Left ventricle myocardium superior (tissue), 1 donor: Measurements from ENCODE around the gene CCNL2. TPM values are rescaled to one million over a fixed set of nuclear protein-coding genes. Genes with fewer than 3 reads are reported as not detected.
A peak's percentile ranks its signal among the peaks of the same experiment; 100 is the strongest.
"Not testable (repeated sequence)": the region's sequence is repeated elsewhere in the genome, so short reads cannot be mapped to it uniquely, and the experiment has no call there.

Source experiments
- ATAC-seq: fragments of 200-7000 bp; cut with Tn5 transposase; one replicate; pipeline ENCODE4 v1.9.1; 2020; ENCODE audit warnings: mild to moderate bottlenecking, moderate library complexity
- DNase-seq: peaks from one replicate; pipeline ENCODE4 v3.0.0-alpha.2; 2020
- intact Hi-C: fragments of 100-400 bp; cut with micrococcal nuclease; formaldehyde crosslinking; loops from one replicate; pipeline ENCODE4 v1.11.0; 2022
- total RNA-seq: library from RNA; stranded (reverse); fragmentation: NEBNext Ultra II Directional; extraction: Animal tissue kit (Norgen Biotek cat#: 25700); gene quantifications from one replicate; pipeline ENCODE4 v1.2.1, GENCODE V29; 2021
- donor health status: DM: no; HTN: yes; CAD: no; lungs with severe emphysema.

The CCNL2 gene
- total RNA-seq, 1 donor from 2014 or later: 61.0 TPM

- DNase-seq, intact Hi-C loops, ATAC-seq: not testable (repeated sequence)
These were observed 3.8 kb upstream of the CCNL2 start for GRCh38 chr1:1402901-1403392.

DNA sequence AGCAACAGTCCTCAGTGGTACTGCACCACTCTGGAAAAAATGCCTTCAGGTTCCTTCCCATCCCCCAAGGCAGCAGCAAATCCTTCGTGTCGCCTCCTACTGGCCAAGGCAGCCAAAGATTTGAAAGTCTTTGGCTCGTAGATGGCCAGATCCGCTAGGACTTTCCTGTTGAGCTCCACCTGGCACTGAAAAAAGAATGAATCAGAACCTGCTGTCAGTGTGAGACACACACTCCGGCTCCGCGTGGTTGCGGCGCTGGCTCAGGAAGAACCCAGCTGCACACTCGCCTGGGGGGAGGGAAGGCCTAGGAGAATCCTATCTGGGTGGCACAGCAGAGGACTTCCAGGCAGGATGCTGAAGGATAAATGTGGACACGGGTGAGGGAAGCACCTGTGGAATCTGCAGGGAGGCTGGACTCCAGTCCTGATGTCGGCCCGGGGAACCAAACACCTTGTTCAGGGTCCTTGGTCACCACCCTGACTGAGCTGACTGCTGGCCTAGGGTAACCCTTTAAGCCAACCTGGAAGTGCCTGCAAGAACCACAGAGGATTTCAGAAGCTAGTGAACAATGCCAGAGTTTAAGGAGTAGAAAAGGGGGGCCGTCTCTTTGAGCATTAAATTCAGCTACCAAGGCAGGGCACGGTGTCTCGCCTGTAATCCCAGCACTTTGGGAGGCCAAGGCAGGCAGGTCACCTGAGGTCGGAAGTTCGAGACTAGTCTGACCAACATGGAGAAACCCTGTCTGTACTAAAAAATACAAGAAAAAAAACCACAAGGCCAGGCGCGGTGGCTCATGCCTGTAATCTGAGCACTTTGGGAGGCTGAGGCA lies 3.2 kb upstream of the CCNL2 start:
- DNase-seq (no peak), ATAC-seq (no peak)
- intact Hi-C loops: no loop called here

GRCh38 chr1:1401457-1402010 lies 2.4 kb upstream of the CCNL2 start:
- intact Hi-C loops: no loop called here
- ATAC-seq (no peak), DNase-seq (no peak)

- intact Hi-C loops: no loop called here
- DNase-seq: no peak
These were observed 1.7 kb upstream of the CCNL2 start for GRCh38 chr1:1400576-1401456.

DNA sequence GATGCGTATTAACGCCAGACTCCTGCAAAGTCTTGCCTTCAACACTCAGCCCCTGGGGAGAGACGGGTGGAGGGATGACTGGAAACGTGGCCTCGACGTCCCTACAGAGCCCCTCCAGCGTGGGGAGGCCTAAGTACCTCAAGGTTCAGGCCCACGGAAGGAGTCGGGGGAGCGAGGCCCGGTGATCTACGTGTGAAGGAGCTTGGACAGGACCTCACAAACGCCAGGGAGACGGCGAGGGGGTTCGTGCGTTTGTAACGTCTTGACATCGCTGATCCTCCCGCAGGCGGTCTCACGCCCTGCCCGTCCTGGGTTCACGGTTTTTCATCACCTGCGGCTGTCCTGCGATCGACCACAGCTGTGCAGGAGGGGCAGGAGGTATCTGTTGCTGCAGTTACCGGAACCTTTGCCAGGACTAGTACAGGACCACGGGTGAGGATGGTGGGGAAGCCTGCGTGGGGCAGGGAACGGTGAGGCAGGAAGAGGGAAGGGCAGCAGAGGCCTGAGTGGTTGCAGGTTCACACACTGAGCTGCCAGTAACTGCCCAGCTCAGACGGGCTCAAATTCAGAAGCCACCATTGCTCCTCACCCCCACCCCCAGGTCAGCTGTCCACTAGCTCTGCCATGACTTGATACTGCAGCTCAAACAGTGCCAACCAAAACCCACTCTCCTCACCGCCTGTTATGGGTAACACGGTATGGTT lies 889 bp upstream of the CCNL2 start:
- intact Hi-C loops: no loop called here
- ATAC-seq (no peak), DNase-seq (no peak)

More at GRCh38 chr1:1400576-1401456, 1.7 kb upstream of the CCNL2 start:
- no peak for ATAC-seq

DNA sequence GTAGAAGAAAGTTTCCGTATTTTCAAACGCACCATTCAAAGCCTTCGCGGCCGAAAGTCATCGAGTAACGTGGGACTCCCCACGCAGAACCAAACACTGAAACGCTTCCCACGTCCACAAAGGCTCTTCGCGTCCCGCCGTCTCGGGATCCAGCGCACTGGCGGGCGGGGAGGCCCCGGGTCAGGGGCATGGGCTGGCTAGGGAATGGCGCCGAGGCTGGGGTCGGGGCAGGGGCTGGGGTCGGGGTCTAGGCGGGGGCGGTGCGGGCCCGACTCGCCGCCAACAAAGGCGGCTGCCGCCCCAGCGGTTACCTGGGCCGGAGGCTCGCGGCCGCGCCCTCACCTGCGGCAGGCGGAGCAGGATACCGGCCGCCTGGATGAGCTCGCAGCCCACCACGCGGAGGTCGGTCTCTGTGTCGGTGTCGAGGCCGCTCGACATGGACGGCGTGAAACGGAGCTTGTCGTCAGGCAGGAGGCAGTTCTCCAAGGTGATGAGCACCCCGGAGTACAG lies 403 bp downstream of the CCNL2 start:
- peak; percentile 1 for ATAC-seq
- DNase-seq: no peak

DNA sequence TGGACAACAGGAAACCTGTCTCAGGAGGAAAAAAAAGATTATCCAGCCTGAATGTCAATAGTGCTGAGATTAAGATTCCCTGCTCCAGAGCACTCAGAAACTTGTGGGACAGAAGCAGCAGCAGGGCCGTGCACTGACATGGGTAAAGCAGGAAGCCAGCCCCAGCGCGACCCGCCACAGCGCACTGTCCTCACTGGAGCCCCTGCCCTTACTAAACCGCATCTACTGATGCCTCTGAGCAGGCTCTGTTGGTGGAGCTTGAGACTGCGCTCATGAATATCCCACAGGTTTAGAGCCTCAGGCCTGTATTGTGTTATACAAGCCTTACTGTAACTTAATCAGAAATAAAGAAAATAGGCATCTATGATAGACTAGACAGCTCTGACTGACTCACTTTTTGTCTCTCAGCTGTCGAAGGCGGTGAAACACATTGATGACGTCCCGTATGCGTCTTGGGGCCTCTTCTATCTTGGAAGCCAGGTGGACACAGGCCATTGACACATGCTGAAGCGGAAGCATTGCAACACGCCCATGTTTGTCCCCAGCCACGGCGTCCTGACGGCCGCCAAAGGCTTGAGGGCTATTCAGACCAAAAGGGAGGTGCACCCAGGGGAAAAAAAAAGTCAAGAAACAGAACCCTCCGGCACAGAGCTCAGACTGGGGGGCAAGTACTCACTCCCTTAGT lies 1.2 kb downstream of the CCNL2 start:
- ATAC-seq (no peak), DNase-seq (no peak)
- intact Hi-C loops: no loop called here

More for the DNA sequence above, 403 bp downstream of the CCNL2 start:
- intact Hi-C loops: no loop called here

GRCh38 chr1:1395166-1395565 lies 4.0 kb downstream of the CCNL2 start:
- DNase-seq: no peak
- intact Hi-C loops: no loop called here
- ATAC-seq: peak; percentile 9

DNA sequence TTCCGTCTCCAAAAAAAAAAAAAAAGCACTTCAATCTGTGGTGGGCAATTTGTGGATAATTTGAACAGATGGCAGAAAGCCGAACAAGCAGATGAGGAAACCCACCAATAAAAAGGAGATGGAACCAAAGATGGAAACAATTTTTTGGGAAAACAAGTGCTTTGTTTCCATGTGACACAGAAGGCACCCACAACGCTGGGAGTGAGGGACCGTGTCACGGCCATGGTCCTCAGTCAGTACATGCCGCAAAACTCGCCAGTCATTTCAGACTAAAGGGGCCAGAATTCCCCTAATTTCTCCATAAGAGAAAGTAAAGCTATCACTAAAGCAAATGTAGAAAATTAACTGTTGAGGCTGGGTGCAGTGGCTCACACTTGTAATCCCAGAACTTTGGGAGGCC lies 5.0 kb downstream of the CCNL2 start:
- ATAC-seq: no peak
- DNase-seq: no peak

GRCh38 chr1:1393428-1393827 lies 5.7 kb downstream of the CCNL2 start:
- DNase-seq (peak; percentile 15), ATAC-seq (no peak)
- intact Hi-C loops: no loop called here

More for the DNA sequence above, 5.0 kb downstream of the CCNL2 start:
- intact Hi-C loops: no loop called here

DNA sequence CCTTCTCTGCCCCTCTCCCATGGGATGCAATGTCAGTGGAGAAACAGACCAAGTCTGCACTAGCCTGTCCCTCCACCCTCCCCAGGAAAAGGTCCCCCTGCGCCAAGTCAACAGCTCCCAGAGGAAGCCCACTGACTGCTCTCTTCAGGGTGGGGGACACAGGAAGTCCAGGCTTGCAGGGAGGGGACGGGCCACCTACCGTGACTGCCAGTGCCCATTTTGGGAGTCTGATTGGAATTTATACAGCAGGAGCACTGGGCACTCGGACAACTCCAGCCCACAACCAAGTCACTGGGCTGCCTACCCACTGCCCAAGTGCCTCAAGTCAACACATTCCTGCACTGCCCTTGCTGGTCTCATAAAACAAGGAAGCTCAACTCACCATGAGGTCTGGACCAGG lies 6.1 kb downstream of the CCNL2 start:
- ATAC-seq (no peak), DNase-seq (peak; percentile 22)
- intact Hi-C loops: no loop called here

DNA sequence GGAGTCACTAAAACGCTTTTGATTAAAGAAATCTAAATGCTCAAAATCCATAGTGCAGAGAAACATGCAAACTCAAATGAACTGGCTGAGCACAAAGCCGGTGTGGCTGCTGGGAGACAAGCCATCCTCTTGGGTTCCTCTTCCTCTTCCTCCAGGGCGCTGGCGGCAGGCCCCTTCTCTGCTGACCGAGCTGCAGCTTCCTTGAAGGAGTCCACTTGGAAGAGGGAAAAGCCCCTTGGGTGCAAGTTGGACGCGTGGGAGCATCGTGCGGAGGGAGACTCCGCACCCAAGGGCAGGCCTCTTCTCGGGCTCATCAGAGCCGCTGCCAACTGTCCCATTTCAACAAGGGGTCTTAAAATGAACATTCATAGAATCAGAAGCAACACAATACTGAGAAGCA lies 7.9 kb downstream of the CCNL2 start:
- DNase-seq (peak; percentile 29), ATAC-seq (no peak)
- intact Hi-C loops: no loop called here

GRCh38 chr1:1390675-1391074 lies 8.5 kb downstream of the CCNL2 start:
- ATAC-seq (no peak), DNase-seq (peak; percentile 16)
- intact Hi-C loops: no loop called here

- ATAC-seq: no peak
- DNase-seq: no peak
- intact Hi-C loops: no loop called here
These were observed 11.1 kb downstream of the CCNL2 start for GRCh38 chr1:1388078-1388472.

DNA sequence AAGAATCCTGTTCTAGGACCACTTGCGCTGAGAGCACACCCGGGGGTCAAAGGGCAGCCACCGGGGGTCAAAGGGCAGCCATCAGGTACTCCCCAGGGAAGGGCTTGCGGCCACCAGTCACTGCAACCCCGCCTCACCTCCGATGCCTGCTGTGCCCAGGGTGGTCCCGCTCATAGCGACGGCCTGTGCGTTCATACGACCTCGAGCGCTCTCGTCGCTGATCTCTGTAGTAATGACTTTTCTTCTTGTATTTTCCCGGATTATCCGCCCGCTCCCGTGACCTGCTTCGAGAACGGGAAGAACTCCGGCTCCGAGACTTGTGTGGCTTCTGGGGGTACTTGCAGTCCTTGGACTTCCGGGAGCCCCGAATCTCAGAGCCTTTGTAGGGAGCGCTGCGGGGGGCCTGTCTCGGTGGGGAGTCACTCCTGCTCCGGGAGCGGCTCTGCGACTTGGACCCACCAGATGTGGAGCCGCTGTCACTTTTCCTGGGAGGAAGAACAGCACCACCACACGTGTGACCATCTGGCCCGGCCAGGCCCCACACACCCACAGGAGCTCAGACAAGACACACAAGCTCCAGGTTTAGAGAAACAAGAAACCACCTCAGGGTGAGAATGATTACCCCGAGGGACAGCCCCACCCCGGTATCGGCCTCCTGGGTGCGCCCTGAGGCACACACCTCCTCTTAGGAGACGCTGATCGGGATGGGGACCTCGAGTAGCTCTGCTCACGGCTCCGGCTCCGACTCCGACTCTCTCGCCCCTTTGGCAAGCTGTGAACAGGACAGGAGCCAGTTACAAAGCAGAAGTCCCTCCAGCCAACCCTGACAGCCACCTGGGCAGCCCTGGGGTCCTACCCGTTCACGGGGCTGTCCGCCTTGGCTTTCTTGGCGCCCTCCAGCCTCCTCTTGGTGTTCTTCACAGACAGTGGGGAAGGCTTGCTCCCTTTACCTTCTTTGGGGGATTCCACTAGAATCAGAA lies 11.7 kb downstream of the CCNL2 start:
- ATAC-seq (no peak), DNase-seq (peak; percentile 13)
- intact Hi-C loops: no loop called here

DNA sequence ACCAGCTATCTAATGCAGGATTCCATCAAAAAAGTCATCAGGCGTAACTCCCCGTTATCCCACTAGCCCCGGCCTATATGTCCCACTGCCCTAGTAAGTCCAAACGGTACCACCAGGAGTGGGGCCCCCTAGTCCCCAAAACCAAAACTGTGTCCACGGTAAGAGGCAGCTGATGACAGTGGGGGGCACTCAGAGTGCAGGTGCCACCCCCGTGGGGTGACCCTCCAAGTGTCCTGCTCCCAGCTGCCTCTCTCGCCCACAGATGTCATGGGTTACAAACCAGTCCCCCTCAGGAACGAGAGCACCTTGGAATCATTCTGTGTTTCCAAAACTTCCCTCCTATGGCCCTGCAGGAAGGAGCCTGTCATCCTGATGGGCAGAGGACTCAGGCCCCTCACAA lies 13.2 kb downstream of the CCNL2 start:
- ATAC-seq (no peak), DNase-seq (no peak)
- intact Hi-C loops: no loop called here

- ATAC-seq, intact Hi-C loops: not testable (repeated sequence)
- peak; percentile 15 for DNase-seq
These were observed 13.8 kb downstream of the CCNL2 start for GRCh38 chr1:1385339-1385738.
